NOMO-1 treated with dmso at 0.1 percent for 144 hours (cell line): ENCODE results near the gene CD300LB.
"Not testable (repeated sequence)": the region's sequence is repeated elsewhere in the genome, so short reads cannot be mapped to it uniquely, and the experiment has no call there.

Experiments
- DNase-seq: peaks from one replicate; lab custom pipeline; 2025; ENCODE audit not compliant: unreplicated experiment; lab: John Stamatoyannopoulos, UW

The CD300LB gene

DNA sequence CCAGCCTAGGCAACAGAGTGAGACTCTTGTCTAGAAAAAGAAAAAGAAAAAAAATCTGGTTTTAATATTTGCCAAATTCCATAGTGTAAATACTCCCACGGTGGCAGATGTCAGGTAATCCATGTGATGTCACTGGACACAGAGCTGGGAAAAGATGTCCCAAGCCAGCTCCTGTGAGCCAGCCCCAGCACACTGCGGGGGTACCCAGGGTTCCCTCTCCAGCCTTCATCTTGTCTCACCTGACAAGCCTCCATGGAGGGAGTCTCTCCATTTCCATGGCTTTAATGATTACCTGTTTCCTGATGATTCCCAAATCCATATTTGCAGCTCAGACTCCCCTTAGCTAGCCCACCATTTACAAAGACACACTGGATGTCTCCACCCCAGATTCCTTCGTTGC, 4.6 kb downstream of the CD300LB start:
- no peak for DNase-seq

GRCh38 chr17:74525781-74526288, 5.4 kb downstream of the CD300LB start:
- DNase-seq = no peak

- DNase-seq = no peak
These were observed 5.9 kb downstream of the CD300LB start for GRCh38 chr17:74525465-74525725.

GRCh38 chr17:74524653-74525464, 6.4 kb downstream of the CD300LB start:
- no peak for DNase-seq

GRCh38 chr17:74523308-74523707, 8.0 kb downstream of the CD300LB start:
- no peak for DNase-seq

DNA sequence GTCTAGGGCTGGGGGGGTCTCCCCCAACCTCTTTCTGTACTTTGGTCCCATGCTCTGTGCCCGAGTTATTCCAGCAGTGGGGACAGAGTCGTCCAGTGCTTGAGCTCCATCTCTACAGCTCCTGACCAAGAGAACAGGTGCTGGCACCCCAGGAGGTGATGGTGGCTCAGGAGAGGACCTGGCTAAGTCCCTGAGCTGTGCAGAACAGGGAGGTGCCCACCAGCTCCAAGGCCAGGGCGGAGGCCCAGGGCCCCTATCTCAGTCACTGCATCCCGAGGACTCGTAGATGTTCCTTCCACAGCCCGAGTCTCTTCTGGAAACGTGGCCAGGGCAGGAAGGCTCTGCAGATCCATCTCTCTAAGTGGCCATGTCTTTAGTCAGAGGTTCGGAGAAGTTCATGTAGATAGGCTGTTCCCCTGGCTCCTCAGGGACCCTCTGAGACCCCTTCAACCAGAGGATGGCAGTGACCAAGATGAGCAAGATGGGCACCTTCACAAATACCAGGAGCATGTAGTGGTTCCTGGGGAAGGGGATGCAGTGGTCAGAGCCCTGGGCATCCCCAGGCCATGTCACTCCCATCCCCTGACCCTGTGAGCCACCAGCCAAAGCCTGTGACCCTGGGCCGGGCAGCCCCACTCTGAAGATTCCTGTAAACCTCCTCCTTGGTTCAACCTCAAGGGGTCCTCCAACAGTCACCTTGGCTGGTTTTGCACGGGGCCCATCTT, 8.7 kb downstream of the CD300LB start:
- DNase-seq = no peak

DNA sequence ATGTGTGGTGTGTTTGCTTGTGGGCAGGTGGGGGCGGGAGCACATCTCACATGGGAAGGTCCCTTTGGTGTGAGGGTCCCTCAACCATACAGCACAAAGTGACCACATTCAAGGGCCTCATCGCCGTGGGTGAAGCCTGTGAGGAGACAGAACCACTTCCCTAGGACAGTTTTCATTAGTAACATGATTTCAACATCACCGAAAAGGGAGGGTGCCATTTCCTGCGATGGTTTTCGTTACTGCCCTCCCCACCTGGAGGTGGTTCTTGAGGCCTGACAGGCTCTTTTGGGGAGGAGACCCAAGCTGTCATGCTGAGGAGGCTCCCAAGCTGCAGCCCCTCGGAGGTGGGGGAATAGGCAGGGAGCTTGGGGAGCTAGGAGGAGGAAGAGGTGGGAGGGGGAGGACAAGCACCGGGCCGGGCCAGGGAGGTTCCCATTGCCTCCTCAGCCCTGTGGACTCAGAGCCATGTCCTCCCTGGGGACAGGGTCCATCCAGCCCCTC, 9.5 kb downstream of the CD300LB start:
- DNase-seq = peak; percentile 81

DNA sequence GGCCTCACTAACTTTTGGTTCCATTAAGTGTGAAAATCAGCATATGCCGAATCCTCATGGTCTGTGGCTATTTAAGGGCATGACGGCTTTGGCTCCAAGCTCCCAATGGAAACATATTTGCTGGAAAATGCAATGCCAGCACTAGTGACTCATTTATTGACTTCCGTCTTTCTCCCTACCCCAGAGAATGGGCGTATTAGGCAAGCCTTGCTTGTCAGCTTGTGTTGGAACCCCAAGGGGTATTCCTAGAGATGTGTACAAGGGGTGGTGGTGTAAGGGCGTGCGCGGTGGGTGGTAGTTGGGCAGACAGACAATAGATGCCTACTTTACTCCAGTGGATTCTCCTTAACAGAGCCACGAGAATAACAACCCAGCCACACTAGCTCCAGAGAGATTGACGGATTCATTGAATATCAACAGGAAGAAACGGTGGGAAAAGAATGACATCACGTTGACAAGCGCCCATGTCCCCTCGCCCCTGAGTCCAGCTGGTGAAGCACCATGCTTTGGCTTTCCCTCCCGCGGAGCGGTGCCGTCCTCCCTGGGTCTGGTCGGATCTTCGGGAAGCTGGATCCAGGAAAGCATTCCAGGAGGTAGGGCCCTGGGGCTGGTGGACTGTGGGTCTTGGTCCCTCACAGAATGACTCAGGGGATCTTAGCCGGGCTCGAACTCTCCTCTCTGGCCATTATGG, 10.3 kb downstream of the CD300LB start:
- DNase-seq = peak; percentile 20

DNA sequence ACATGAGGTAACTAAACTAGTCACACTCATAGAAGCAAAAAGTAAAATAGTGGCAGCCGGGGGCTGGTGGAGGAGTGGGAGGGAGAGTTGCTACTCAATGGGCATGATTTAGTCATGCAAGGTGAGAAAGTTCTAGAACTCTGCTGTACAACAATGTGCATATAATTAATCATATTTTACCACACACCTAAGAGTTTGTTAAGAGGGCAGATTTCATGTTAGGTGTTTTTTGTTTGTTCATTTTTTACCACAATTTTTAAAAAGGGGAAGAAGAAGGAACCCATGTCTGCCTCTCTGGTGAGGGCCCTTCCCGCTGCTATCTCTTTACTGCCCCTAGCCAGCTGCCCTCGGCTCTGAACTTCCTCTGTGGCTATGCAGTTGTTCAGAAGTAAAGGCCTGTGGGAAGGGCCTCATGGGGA, 11.2 kb downstream of the CD300LB start:
- DNase-seq = peak; percentile 90

- DNase-seq = not testable (repeated sequence)
These were observed 12.8 kb downstream of the CD300LB start for GRCh38 chr17:74518413-74518981.

GRCh38 chr17:74516561-74517328, 14.5 kb downstream of the CD300LB start:
- no peak for DNase-seq

DNA sequence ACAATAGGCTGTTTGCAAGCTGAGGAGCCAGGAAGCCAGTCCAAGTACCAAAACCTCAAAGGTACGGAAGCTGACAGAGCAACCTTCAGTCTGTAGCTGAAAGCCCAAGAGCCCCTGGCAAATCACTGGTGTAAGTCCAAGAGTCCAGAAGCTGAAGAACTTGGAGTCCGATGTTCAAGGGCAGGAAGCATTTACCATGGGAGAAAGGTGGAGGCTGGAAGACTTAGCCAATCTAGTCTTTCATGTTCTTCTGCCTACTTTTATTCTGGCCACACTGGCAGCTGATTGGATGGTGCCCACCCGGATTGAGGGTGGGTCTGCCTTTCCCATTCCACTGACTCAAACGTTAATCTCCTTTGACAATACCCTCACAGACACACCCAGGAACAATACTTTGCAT, 15.3 kb downstream of the CD300LB start:
- no peak for DNase-seq

GRCh38 chr17:74514632-74515334, 16.5 kb downstream of the CD300LB start:
- no peak for DNase-seq

GRCh38 chr17:74513987-74514631, 17.2 kb downstream of the CD300LB start:
- DNase-seq = no peak

GRCh38 chr17:74512624-74513091, 18.6 kb downstream of the CD300LB start:
- peak; percentile 54 for DNase-seq

DNA sequence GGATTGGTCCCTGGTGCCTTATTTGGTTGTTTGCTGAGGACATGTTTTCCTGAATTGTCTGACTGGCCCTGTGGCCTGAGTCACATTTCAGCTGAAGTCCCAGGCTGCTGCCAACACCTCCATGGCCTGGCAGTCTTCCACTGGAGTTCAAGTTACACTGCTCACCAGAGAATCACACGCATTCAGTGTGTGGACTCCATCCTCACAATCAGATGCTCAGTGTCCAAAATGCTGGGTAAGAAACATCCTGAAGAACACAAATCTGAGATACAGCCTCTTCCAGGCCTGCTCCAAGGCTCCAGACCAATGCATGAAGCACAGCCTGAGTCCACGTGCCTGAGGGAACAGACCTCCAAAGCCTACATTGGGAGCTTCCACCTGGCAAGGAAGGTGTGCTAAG, 19.2 kb downstream of the CD300LB start:
- no peak for DNase-seq

DNA sequence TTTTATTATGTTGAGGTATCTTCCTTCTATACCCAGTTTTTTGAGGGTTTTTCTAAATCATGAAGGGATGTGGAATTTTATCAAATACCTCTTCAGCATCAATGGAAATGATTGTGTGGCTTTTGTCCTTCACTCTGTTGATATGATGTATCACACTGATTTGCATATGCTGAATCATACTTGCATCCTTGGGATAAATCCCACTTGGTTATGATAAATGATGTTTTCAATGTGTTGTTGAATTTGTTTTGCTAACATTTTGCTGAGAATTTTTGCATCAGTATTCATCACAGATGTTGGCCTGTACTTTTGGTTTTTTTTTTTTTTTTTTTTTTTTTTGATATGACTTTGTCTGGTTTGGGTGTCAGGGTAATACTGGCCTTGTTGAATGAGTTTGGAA, 23.1 kb downstream of the CD300LB start:
- DNase-seq = no peak

GRCh38 chr17:74503949-74504348, 27.3 kb downstream of the CD300LB start:
- not testable (repeated sequence) for DNase-seq

- no peak for DNase-seq
These were observed 28.4 kb downstream of the CD300LB start for GRCh38 chr17:74502861-74503260.
